HK-2 (cell line): ENCODE results near the gene MAP2K2.

Experiments used
- DNase-seq: peaks from one replicate; pipeline ENCODE4 v3.0.0-alpha.2; 2018; ENCODE audit not compliant: unreplicated experiment

Gene MAP2K2

GRCh38 chr19:4060621-4061177 lies 63.2 kb downstream of the MAP2K2 start:
- DNase-seq = no peak

- no peak for DNase-seq
These were observed 63.9 kb downstream of the MAP2K2 start for GRCh38 chr19:4059891-4060620.

- DNase-seq = no peak
These were observed 64.5 kb downstream of the MAP2K2 start for GRCh38 chr19:4059453-4059871.

- DNase-seq = no peak
These were observed 65.0 kb downstream of the MAP2K2 start for GRCh38 chr19:4058693-4059452.

GRCh38 chr19:4057931-4058692 lies 65.8 kb downstream of the MAP2K2 start:
- peak; percentile 89 for DNase-seq

- no peak for DNase-seq
These were observed 68.7 kb downstream of the MAP2K2 start for GRCh38 chr19:4055209-4055552.

- DNase-seq = no peak
These were observed 69.3 kb downstream of the MAP2K2 start for GRCh38 chr19:4054441-4055208.

- no peak for DNase-seq
These were observed 70.2 kb downstream of the MAP2K2 start for GRCh38 chr19:4053423-4054324.

- DNase-seq = peak; percentile 27
These were observed 70.9 kb downstream of the MAP2K2 start for GRCh38 chr19:4052993-4053422.

GRCh38 chr19:4052114-4052992 lies 71.6 kb downstream of the MAP2K2 start:
- DNase-seq = peak; percentile 77

- peak; percentile 62 for DNase-seq
These were observed 72.5 kb downstream of the MAP2K2 start for GRCh38 chr19:4051175-4052101.

GRCh38 chr19:4049432-4049831 lies 74.5 kb downstream of the MAP2K2 start:
- no peak for DNase-seq

- DNase-seq = no peak
These were observed 76.8 kb downstream of the MAP2K2 start for GRCh38 chr19:4046946-4047683.

GRCh38 chr19:4046362-4046691 lies 77.6 kb downstream of the MAP2K2 start:
- DNase-seq = no peak

GRCh38 chr19:4045597-4046361 lies 78.1 kb downstream of the MAP2K2 start:
- DNase-seq = no peak

- DNase-seq = no peak
These were observed 78.9 kb downstream of the MAP2K2 start for GRCh38 chr19:4044990-4045465.
